GM18867 (cell line): ENCODE results near the gene ASCL1.

Experiments used
- ATAC-seq: cut with Tn5 transposase; IDR thresholded peaks from one replicate; pipeline ENCODE4 v1.9.1; 2021; ENCODE audit warnings: mild to moderate bottlenecking, moderate library complexity; ENCODE audit not compliant: unreplicated experiment

Gene ASCL1

DNA sequence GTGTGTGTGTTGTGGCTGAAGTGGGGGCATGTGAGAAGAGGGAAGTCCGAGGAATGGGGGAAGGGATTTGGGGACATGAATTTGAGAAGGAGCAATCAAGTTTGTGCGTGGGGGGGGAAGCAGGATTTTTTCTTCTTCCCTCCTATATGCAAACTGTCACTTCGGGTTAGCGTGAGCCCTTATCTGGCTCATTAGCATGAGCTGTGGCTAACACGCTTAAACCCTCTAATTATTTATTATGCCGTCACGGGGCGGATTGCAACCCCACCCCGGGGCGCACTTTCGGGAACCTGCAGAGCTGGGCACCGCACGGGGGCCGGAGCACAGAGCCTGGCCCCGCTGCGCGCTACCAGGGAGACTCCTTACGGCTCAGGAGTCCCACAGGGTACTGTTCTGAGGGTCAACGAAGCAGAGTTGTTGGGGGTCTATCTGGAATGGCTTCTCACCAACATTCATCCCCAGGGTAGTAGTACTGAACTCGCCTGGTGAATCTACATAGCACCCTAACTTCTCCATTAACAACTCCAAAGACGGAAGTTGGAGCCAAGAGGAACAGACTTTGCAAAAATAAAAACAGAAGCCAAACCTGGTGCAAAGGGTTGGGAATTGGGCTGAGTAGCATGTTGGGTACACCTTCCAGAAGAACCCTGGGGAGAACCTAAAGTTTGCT, 6.4 kb upstream of the ASCL1 start:
- ATAC-seq, result no peak

DNA sequence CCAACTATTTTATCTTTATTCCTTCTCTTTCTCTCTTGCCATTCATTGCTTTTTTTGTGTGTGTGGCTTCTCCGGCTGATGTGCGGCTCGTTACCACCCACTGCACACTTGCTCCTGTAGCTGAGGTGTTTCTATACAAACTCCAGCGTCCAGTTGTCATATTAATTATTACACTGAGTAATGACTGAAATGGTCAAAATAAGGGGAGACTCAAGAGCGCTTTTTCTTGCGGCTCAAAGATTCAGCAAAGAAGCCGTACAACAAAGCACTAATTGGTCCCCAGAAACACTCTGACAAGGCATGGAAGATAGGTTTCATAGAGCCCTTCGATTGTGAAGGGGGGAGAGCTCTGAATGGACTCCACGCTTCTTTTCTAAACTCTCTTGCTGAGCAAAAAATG, 5.6 kb upstream of the ASCL1 start:
- ATAC-seq, result no peak

DNA sequence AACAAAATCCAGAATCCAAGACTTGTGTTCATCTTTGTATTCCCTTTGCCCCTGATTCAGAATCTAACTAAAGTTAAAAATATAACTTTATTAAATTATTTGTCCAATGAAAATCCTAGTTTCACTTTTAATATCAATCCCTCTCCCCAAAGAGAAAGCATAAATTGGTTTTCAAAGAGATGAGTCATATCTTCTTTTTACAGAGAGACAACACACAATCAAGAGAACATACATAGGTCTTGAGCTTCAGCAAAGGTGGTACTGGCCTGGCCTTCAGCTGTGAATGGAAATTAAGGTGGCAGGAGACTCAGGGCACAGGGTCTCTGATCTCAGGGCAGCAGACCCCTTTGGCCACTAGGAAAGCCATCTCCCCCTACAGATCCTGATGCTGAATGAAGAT, 4.3 kb upstream of the ASCL1 start:
- ATAC-seq, result no peak

DNA sequence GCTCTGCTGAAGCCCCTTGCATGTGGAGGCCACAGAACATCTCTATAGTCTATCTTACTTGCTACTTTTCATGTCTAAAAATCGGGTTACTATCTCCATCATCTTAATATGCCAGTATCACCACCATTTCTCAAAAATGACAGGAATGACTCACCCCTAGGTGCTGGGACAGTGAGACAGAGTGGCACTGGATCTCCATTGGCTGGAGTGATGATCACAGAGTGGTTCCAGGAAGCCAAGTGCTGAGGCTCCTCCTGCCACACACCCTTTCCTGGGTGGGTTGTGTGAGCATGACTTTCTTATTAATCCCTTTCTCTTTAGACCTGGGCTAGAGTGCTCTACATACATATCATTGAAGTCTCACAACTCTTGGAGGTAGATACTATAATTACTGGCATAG, 3.3 kb upstream of the ASCL1 start:
- ATAC-seq, result no peak

DNA sequence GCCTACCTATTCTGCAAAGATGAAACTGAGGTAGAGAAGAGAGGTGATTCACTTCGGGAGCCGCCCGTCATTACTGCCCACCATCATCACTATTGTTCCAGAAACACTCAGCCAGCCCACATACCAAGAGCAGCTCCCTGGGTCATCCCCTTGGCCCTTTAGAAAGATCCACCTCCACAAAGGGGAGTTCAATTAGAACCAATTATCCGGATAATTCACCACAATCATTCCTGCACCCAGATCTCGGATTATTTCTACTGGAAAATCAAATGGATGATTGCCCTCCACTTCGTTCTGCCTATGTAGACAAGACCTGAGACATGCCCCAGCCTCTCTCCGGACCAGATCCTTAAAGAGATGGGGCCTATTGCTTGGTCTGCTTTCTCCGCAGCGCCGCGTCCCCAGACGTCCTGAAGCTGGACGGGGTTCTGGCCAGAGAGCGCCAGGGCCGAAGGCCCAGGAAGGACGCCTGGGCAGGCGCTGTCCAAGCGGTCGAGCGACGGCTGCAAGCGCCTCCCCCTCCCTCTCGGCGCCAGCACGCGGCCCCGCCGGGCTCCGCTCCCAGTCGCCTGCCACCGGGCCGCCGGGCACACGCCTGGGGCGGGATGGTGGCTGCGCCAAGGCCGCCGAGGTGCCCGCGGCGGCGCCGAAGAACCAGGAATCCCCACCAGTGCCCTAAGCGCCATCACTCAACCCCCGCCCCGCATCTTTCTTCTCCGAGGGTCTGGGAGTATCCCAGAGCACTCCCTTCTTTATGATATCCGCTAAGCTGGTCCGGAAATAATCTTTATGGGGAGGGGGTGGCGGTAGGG, 1.3 kb upstream of the ASCL1 start:
- no peak for ATAC-seq

DNA sequence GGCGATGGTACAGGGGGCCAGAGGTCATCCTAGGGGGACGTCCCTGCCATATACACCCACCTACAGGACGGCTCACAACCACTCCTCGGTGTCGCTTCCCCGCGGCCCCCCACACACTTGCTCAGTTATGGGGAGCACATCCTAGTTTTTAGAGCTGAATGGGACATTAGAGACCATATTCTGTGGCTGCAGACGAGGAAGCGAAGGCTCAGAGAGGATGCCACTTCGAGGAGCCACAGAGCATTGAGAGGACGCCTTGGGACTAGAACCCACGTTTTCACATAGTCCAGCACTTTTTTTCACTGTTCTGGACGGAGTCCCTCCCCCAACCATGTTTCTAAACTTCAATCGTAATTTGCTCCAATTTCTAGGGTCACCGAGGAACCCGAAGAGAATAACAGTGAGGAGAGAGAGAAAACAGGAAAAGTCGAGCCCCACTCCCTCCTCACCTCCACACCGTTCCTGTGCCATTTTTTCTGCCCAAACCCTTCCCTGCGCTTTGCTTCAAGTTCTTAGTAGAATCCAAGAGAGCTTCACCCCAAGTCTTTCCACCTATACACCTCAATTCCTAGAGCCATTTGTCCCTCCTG, 641 bp upstream of the ASCL1 start:
- ATAC-seq, result no peak

DNA sequence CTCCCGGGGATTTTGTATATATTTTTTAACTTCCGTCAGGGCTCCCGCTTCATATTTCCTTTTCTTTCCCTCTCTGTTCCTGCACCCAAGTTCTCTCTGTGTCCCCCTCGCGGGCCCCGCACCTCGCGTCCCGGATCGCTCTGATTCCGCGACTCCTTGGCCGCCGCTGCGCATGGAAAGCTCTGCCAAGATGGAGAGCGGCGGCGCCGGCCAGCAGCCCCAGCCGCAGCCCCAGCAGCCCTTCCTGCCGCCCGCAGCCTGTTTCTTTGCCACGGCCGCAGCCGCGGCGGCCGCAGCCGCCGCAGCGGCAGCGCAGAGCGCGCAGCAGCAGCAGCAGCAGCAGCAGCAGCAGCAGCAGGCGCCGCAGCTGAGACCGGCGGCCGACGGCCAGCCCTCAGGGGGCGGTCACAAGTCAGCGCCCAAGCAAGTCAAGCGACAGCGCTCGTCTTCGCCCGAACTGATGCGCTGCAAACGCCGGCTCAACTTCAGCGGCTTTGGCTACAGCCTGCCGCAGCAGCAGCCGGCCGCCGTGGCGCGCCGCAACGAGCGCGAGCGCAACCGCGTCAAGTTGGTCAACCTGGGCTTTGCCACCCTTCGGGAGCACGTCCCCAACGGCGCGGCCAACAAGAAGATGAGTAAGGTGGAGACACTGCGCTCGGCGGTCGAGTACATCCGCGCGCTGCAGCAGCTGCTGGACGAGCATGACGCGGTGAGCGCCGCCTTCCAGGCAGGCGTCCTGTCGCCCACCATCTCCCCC, 777 bp downstream of the ASCL1 start:
- peak; percentile 73 for ATAC-seq

DNA sequence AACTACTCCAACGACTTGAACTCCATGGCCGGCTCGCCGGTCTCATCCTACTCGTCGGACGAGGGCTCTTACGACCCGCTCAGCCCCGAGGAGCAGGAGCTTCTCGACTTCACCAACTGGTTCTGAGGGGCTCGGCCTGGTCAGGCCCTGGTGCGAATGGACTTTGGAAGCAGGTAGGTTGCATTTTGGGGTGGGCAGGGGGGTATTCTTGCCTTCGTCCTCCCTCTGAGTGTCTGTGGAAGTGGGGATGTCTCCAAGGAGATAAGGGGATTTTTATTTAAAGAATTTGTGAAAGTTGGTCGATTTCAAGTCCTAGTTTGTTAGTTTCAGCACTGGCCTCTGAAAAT, 1.3 kb downstream of the ASCL1 start:
- ATAC-seq, result no peak

DNA sequence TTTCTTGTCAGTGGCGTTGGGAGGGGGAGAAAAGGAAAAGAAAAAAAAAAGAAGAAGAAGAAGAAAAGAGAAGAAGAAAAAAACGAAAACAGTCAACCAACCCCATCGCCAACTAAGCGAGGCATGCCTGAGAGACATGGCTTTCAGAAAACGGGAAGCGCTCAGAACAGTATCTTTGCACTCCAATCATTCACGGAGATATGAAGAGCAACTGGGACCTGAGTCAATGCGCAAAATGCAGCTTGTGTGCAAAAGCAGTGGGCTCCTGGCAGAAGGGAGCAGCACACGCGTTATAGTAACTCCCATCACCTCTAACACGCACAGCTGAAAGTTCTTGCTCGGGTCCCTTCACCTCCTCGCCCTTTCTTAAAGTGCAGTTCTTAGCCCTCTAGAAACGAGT, 1.9 kb downstream of the ASCL1 start:
- ATAC-seq, result no peak

DNA sequence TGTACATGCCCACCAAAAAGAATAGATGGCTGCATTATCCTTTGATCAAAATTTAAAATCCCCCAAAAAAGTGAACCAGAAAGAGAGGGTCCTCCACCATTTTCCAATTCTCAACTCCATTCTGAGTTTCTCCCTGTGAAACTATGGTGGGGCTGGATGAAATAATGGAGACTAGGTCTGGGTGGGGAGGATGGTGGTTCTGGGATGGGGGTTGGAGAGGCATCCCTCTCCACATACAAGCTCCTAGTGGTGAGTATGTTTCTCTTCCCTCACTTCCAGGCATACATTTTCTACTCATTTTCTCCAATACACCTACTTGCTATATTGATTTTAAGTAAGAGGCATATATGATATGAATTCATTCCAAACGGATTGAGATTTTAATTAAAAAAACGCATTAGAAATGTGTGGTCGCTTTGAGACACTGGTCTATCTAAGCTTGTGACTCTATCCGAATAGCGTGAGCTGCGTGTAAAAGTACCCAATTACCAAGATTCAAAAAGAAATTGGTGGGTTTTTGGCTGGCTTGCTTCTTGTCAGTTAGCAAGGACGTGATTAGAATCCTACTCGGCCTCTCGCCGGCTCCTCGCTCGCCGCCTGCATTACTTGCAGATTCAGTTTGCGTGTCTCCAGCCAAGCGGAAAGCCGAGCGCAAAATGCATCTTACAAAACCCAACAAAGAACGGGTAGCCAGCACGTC, 3.4 kb downstream of the ASCL1 start:
- ATAC-seq, result no peak

DNA sequence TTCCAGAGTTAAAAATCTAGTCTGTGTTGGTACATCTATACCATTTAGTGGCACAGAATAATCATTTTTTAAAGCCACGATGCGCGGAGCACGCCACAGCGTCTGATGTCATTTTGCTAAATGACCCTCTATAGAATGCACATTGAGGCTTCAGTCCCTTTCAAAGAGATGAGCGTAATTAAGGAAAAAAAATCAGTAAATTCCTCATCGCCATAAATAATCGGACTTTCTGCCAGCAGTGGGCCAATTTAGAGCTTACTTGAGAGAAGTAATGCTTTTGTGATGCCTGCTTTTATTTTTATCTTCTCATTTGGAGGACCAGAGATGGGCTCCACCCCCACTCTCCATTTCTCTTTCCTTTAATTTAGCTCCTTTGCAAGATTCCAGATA, 4.0 kb downstream of the ASCL1 start:
- no peak for ATAC-seq

DNA sequence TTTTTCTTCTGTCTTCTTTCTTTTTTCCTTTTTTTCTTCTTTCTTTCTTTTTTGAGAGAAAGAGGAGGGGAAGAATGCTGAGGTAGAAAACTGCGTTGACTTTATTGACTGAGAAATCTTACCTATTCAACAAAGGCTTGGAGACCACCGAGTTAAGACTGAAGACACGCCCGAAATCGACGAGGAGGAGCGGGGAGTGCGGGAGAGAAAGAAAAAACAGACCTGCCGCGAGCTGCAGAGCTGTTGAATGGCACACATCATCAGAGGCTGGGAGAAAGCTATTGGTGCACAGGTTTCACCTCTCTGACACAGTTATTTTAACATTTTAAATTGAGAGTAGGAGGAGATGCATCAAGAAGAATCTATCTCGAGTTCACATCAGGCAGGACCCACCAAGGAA, 5.1 kb downstream of the ASCL1 start:
- ATAC-seq, result no peak

DNA sequence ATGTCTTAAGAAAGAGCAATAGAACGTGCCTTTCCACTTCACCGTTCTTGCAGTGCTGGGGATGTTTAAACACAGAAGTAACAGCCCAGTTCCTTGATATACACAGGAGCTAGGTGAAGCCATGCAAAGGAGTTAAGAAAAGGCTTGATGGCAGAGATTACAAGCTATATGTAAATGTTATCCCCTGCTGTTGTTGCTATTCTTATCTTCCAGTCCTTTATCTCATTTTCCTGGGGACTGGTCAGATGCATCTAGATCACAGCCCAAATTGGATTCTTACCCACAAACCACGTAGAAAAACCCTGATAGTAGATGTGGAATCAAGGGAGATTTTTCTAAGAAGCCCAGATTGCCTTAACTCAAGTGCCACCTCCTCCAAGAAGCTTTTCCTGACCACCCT, 5.5 kb downstream of the ASCL1 start:
- no peak for ATAC-seq

DNA sequence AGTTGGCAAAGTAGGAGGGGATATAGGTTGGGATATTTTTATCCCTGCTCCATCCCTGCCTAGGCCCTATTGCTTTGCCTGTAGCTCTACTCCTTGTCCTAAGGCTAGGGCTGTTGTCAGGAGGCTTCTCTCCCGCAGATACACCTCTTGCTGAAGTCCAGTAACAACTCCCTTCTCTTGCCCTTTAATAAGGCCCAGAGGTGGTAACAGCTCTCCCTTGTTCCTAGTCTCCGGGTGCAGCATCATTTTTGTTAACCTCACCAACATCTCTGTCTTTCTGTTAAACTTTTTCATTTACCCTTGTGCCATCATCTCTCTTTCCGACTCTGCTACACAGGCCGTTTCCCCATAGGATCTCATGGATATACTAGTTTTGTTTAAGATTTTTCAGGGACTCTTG, 6.3 kb downstream of the ASCL1 start:
- no peak for ATAC-seq

DNA sequence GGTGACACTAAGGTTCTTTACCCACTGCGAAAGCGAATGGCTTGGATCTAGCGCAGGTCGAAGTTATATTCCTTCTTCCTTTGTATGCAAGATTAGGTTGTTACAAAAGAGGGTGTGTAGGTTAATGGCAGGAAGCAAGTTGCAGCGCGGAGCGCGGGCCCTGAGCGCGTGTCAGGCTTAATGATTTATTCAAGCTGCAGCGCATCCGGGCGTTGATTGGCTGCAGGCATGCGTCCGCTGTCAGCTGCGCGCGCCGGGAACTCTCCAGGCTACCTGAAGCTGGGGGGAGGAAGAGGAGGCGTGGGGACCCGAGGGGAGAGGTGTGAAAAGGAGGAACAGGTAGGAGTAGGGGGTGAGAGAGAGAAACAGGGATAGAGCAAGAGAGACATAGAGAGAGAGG, 7.4 kb downstream of the ASCL1 start:
- no peak for ATAC-seq

DNA sequence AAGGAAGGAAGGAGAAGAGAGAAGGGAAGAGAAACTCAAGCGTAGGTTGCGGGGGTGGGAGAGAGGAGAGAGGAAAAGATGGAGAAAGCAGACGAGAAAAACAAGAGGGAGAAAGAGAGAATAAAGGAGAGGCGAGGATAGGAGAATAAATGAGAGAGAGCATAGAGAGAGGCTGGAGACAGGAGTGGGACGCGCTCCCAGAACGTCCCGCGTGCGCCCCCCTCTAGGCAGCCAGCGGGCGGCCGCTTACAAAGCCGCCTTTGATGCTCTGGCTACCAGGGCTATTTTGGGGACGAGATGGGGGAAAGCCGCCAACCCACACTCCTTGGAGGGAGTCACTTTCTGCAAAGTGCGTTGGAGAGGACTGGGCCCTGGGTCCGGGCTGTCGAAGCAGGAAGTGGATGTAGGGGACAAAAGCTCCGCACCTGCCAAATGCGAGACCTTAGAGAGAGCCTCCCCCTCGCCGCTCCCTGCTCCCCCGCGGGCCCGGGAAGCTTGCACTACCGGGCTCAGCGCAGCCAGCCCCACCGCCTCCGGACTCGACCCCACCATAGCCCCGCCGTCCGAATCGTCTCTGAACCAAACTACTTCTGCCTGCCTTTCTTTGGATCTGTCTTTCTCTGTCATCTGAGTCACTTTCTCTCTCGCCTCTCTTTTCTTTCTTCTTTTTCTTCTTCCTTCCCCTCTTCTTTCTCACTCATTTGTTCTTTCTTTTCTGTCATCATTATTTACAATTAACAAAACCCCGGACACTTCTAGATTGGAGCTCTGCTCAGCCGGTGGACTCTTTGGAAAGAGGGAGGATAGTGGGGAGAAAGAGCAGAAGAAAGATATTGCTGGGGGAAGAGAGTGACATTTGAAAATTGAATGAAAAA, 8.0 kb downstream of the ASCL1 start:
- no peak for ATAC-seq

DNA sequence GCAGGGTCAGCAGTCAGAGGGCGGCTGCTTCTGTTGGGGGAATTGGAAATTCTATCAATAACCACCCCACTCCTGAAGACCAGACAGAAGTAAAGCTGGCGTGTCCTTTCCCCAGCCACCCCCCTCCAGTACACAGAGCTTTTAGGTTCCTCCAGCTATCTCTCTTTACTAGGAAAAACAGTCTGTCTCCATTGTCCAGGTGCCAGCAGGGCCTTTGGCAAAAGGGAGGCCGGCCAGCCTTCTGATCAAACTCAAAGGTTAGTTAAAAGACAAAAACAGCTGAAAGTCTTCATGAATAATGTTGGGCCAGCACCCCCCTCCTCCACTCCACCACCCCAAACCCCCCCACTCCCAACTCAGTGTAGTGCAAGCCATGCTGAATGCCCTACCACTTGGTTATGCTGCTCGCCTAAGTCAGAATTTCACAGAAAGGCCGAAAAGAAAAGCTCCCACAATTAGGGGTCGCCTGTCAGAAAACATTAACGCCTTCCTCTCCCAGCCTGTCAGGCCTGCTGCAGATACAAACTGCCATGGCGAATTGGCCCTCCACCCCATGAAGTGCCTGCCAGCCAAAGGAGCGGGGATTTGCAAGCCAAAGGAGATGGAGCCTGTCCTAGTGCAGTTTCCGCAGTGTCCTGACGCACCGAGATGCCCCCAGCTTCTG, 8.9 kb downstream of the ASCL1 start:
- ATAC-seq, result no peak

DNA sequence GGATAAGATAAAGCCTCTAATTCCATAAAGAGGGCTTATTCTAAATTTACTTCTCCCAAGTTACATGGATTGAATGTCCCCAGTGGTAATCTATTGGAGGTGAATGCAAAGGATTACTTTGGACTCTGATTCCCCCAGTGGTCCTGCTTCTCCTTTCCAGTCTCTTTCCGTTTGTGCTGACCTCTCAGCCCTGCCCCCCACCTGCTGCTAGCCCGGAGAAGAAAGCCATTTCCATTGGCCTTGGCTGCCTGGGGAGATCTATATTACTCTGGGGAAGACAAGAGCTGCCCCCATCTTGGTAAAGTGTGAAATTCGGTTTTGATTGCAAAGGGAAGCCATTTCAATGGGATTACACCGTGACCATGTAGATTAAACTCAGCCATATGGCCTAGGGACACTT, 13.3 kb downstream of the ASCL1 start:
- no peak for ATAC-seq

DNA sequence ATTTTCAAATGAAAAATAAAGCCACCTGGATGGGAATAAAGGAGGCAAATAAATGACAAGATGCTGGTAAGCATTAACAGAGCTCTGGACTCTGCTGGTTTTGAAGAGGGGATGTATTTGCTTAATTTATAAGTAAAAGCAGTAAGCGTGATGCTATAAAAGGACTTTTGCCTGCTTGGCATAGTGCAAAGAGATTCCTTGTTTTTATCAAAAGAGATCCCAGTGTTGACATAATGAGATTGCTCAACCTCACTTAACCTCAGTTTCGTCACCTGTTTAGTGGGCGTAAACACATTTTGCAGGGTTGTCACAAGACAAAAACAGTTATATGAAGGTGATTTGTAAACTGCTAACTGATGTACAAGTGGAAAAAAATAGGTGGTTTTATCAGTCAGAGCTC, 13.8 kb downstream of the ASCL1 start:
- no peak for ATAC-seq

DNA sequence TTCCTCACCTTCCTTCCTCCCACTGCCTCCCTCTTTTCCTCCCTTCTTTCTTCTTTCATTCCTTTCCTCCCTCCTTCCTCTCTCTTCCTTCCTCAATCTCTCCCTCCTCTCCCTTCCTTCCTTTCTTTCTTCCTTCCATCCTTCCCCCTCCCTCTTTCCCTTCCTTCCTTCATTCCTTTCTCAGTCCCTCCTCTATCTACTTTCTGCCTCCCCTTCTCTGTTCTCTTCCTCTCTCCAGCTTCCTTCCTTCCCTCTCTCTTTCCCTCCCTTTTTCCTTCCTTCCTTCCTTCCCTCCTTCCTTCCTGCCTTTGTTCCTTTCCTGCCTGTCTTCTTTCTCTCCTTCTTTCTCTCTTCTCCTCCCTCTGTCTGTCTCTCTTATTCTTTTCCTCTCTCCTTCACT, 16.1 kb downstream of the ASCL1 start:
- ATAC-seq, result no peak
